Body of pancreas (tissue), 4 donors: Measurements from ENCODE around the gene CDCP1.

Source experiments
- POLR2A ChIP-seq, 3 donors: fragments of 450-650 bp; IDR thresholded peaks; one replicate each; pipeline ENCODE4 v1.6.1; 2016; ENCODE audit warnings: antibody characterized with exemption in 3 of 3, mild to moderate bottlenecking in 2 of 3
- TF ChIP-seq, protein P1 (sequence below), 7 experiments: fragments of 450-650 bp in 4 of 7; fragments of 200-600 bp in 3 of 7; sonication (generic) in 3 of 7; IDR thresholded peaks; one replicate each; pipeline ENCODE4 v1.5.1; 2016 to 2019; ENCODE audit warnings: antibody characterized with exemption in 7 of 7

DNA sequence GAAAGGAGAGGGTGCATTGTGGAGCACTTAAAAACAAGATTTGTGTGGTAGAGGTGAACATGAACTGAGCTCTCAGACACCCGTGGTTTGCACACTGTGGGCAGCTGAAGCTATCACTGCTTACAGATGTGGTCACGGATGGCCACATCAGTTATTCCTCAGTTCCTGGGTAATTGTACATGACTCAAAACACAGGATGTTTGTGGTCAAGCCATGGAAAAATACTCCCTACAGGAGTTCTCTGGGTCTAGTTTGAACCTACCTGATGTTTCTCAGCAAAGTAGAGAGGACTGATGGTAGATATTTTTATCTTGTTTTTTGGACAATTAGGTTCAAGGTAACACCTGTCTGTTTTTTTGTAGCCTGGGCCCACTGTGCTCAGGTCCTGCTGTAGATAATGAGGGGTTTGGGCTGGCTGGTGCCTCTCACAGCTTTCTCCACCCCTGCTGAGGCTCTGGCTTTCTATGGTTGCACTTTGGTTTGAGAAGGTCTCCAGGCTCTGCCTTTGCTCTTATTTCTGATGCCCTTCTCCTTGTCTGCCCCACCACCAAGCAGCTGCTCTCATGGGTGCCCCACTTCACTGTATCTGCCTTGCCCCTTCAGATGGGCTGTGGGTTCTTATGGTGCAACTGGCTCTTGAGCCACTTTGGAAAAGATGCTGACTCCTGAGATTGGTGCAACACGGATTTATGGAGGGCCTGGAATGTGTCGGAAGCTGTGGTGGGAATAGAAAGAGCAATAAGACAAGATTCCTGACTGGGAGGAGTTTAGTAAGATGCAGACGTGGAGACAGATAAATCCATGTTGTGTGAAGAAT is 40.1 kb downstream of the CDCP1 start:
- TF ChIP-seq, protein P1, sequence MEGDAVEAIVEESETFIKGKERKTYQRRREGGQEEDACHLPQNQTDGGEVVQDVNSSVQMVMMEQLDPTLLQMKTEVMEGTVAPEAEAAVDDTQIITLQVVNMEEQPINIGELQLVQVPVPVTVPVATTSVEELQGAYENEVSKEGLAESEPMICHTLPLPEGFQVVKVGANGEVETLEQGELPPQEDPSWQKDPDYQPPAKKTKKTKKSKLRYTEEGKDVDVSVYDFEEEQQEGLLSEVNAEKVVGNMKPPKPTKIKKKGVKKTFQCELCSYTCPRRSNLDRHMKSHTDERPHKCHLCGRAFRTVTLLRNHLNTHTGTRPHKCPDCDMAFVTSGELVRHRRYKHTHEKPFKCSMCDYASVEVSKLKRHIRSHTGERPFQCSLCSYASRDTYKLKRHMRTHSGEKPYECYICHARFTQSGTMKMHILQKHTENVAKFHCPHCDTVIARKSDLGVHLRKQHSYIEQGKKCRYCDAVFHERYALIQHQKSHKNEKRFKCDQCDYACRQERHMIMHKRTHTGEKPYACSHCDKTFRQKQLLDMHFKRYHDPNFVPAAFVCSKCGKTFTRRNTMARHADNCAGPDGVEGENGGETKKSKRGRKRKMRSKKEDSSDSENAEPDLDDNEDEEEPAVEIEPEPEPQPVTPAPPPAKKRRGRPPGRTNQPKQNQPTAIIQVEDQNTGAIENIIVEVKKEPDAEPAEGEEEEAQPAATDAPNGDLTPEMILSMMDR (IDR thresholded peaks at IDR 0.05) = no peak
- no peak for TF ChIP-seq POLR2A (IDR thresholded peaks at IDR 0.05)
